ENCODE results near the gene ZNF677.

DNA sequence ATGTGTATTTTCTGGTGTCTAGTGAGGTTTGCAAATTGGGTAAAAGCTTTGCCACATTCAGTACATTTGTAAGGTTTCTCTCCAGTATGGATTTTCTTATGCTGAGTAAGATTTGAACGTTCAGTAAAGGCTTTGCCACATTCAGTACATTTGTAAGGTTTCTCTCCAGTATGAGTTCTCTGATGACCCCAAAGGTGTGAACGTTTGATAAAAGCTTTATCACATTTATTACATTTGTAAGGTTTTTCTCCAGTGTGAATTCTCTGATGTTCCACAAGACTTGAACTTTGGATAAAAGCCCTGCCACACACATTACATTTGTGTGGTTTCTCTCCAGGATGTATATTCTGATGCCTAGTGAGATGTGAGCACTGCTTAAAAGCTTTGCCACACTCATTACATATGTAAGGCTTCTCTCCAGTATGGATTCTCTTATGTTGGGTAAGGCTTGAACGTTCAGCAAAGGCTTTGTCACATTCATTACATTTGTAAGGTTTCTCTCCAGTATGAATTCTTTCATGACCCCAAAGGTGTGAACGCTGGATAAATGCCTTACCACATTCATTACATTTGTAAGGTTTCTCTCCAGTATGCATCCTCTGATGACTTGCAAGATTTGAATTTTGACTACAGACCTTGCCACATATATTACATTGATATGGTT lies 17.4 kb downstream of the ZNF677 start:
- TF ChIP-seq, protein P1, sequence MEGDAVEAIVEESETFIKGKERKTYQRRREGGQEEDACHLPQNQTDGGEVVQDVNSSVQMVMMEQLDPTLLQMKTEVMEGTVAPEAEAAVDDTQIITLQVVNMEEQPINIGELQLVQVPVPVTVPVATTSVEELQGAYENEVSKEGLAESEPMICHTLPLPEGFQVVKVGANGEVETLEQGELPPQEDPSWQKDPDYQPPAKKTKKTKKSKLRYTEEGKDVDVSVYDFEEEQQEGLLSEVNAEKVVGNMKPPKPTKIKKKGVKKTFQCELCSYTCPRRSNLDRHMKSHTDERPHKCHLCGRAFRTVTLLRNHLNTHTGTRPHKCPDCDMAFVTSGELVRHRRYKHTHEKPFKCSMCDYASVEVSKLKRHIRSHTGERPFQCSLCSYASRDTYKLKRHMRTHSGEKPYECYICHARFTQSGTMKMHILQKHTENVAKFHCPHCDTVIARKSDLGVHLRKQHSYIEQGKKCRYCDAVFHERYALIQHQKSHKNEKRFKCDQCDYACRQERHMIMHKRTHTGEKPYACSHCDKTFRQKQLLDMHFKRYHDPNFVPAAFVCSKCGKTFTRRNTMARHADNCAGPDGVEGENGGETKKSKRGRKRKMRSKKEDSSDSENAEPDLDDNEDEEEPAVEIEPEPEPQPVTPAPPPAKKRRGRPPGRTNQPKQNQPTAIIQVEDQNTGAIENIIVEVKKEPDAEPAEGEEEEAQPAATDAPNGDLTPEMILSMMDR (IDR thresholded peaks at IDR 0.05) = no peak
- no peak for TF ChIP-seq POLR2A (IDR thresholded peaks at IDR 0.05)
